ENCODE data around the gene PTGDS.

- TF ChIP-seq POLR2A (IDR thresholded peaks at IDR 0.05; ENCODE audit: low read length) (peak; percentile 55), GATA1 (IDR thresholded peaks at IDR 0.05; ENCODE audit: low read depth, low read length) (no peak)
Observed at GRCh38 chr9:136949817-136950655, 27.3 kb upstream of the PTGDS start.

Measured in erythroblast (primary cell).